Ovary (tissue), 9 donors: ENCODE measurements around the gene PPIL6. TPM values are rescaled to one million over a fixed set of nuclear protein-coding genes. Genes with fewer than 3 reads are reported as not detected.
"Not testable (repeated sequence)": the region's sequence is repeated elsewhere in the genome, so short reads cannot be mapped to it uniquely, and the experiment has no call there.

Experiments
- DNase-seq, 5 donors: peaks; one replicate each; pipeline ENCODE4 v3.0.0-alpha.2; 2019 to 2020
- H3K27ac ChIP-seq, 2 donors: fragments of 200-600 bp; one replicate each; pipeline versions ENCODE4 v1.5.1 to v1.8.0; 2019 to 2022
- H3K27me3 ChIP-seq: fragments of 200-600 bp; one replicate; pipeline ENCODE4 v1.8.0; 2022
- H3K36me3 ChIP-seq: fragments of 200-600 bp; sonication (generic); one replicate; pipeline ENCODE4 v1.5.1; 2019
- H3K4me1 ChIP-seq: one replicate; pipeline ENCODE4 v1.8.1; 2013; ENCODE audit warnings: mild to moderate bottlenecking, moderate library complexity; ENCODE audit not compliant: insufficient read depth
- H3K4me3 ChIP-seq: fragments of 200-600 bp; sonication (generic); one replicate; pipeline ENCODE4 v1.5.1; 2017
- H3K9me3 ChIP-seq, 2 donors: fragments of 200-600 bp in 1 of 2; sonication (generic) in 1 of 2; one replicate each; pipeline versions ENCODE4 v1.5.1 to v1.8.1; 2013 to 2019; ENCODE audit warnings: mild to moderate bottlenecking in 1 of 2, moderate library complexity in 1 of 2
- EP300 ChIP-seq: sonication (generic); formaldehyde crosslinking; IDR thresholded peaks from one replicate; pipeline ENCODE4 v1.6.1; 2017; ENCODE audit warnings: antibody characterized with exemption
- POLR2A ChIP-seq: fragments of 450-650 bp; IDR thresholded peaks from one replicate; pipeline ENCODE4 v1.6.1; 2017; ENCODE audit warnings: antibody characterized with exemption, mild to moderate bottlenecking, moderate library complexity
- WGBS, 3 donors: extraction: QIAGEN DNeasy Blood & Tissue Kit in 1 of 3; methylation state at CpG; one replicate each; pipeline versions ENCODE4 v1.1.5 to v1.1.7; 2013 to 2017; 5-methylcytosine and 5-hydroxymethylcytosine counted together
- intact Hi-C, 4 donors: fragments of 100-400 bp; cut with DNase I; formaldehyde crosslinking; loops; one replicate each; pipeline versions ENCODE4 v1.11.0 to v1.15.1; 2022 to 2023
- polyA plus RNA-seq, 2 donors: library from polyadenylated mRNA; stranded (reverse); fragments of 200-250 nt in 1 of 2; fragments of 350-450 nt in 1 of 2; fragmentation: Illumina TruSeq in 1 of 2; extraction: RNeasy Lipid Tissue Mini Kit (QIAGEN cat#74804) in 1 of 2; gene quantifications; one replicate each; pipeline ENCODE4 v1.2.3, GENCODE V29; 2013 to 2014
- total RNA-seq, 7 donors: library from RNA; depleted of rRNA in 2 of 7; stranded (reverse); fragments of >200 nt in 2 of 7; fragmentation: NEBNext Ultra II Directional in 3 of 7; extraction: Animal tissue kit (Norgen Biotek cat#: 25700) in 3 of 7; gene quantifications; one replicate each; pipeline versions ENCODE4 v1.1.0 to v1.2.4, GENCODE V29; 2016 to 2023
- TF ChIP-seq, protein P1 (sequence below), 3 donors: fragments of 450-650 bp in 2 of 3; fragments of 200-600 bp in 1 of 3; IDR thresholded peaks; one replicate each; pipeline versions ENCODE4 v1.5.1 to v1.8.0; 2016 to 2022; ENCODE audit warnings: antibody characterized with exemption in 3 of 3, mild to moderate bottlenecking in 1 of 3
- donor health status: DM: no; HTN: no; CAD: no; lungs with moderate emphysema.
- donor health status: DM: no; HTN: no; CAD: no.
- donor health status: Bipolar disorder and iron deficiency.
- donor health status: DM: yes; HTN: yes; CAD: no.
- donor health status: DM: no; HTN: no; CAD: no.
- donor health status: DM: yes; HTN: yes; CAD: no.

The PPIL6 gene
- total and polyA plus RNA-seq, 9 donors: 6.3 to 29.8 (median 10.9) TPM

DNA sequence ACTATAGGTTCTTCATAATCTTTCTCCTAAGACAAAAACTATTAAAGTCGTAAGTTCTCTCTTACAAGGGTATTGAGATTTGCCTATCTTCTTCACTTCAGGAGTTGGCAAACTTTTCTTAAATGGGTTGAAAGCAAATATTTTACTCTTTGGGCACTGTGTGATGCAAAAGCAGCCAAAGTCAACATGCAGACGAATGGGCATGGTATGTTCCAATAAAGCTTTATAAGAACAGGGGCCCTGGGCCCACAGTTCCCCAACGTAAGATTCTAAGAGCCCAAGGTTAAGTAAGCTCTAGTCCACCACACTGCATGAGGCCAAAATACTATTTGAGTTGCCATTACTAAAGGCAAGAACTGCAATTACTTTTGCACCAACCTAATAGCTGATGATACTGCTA, 69.6 kb downstream of the PPIL6 start:
- intact Hi-C loops: no loop called here
- WGBS, 3 donors: 26 to 47% (median 37%) methylated on average over 3 of the region's 3 CpGs
- Histone ChIP-seq H3K27ac (no peak overlapping the region), H3K36me3 (no peaks in the 10 kb centered on the region), H3K27me3 (no peaks in the 10 kb centered on the region), H3K9me3 (no peaks in the 10 kb centered on the region), H3K4me1 (peaks cover 3% of the 10 kb centered on the region), H3K4me3 (no peak overlapping the region)
- TF ChIP-seq, protein P1, sequence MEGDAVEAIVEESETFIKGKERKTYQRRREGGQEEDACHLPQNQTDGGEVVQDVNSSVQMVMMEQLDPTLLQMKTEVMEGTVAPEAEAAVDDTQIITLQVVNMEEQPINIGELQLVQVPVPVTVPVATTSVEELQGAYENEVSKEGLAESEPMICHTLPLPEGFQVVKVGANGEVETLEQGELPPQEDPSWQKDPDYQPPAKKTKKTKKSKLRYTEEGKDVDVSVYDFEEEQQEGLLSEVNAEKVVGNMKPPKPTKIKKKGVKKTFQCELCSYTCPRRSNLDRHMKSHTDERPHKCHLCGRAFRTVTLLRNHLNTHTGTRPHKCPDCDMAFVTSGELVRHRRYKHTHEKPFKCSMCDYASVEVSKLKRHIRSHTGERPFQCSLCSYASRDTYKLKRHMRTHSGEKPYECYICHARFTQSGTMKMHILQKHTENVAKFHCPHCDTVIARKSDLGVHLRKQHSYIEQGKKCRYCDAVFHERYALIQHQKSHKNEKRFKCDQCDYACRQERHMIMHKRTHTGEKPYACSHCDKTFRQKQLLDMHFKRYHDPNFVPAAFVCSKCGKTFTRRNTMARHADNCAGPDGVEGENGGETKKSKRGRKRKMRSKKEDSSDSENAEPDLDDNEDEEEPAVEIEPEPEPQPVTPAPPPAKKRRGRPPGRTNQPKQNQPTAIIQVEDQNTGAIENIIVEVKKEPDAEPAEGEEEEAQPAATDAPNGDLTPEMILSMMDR (IDR thresholded peaks at IDR 0.05): no peak
- no peak for TF ChIP-seq EP300
- no peak for TF ChIP-seq POLR2A
- DNase-seq: no peak

GRCh38 chr6:109370336-109370735, 70.1 kb downstream of the PPIL6 start:
- Histone ChIP-seq H3K4me3 (no peak overlapping the region), H3K36me3 (no peaks in the 10 kb centered on the region), H3K9me3 (no peaks in the 10 kb centered on the region), H3K27ac (no peak overlapping the region), H3K27me3 (no peaks in the 10 kb centered on the region), H3K4me1 (peaks cover 3% of the 10 kb centered on the region)
- TF ChIP-seq, protein P1 (IDR thresholded peaks at IDR 0.05): no peak
- TF ChIP-seq EP300 (no peak), POLR2A (no peak)
- 11 to 15% (median 13%) methylated on average over 1 of the region's 1 CpG for WGBS, 3 donors
- intact Hi-C loops: no loop called here
- DNase-seq: no peak

- H3K9me3 ChIP-seq: no peaks in the 10 kb centered on the region
- no peaks in the 10 kb centered on the region for H3K27me3 ChIP-seq
- 68 to 78% (median 69%) methylated on average over 4 of the region's 4 CpGs for WGBS, 3 donors
- H3K36me3 ChIP-seq: no peaks in the 10 kb centered on the region
- TF ChIP-seq POLR2A (no peak), EP300 (no peak)
- TF ChIP-seq, protein P1 (IDR thresholded peaks at IDR 0.05): no peak
- H3K4me3 ChIP-seq: no peak overlapping the region
- intact Hi-C loops: no loop called here
- no peak for DNase-seq
- no peak overlapping the region for H3K27ac ChIP-seq
- H3K4me1 ChIP-seq: peaks cover 3% of the 10 kb centered on the region
These were observed 70.7 kb downstream of the PPIL6 start for GRCh38 chr6:109369728-109370127.

- intact Hi-C loops, H3K36me3 ChIP-seq, H3K27ac ChIP-seq, DNase-seq, H3K27me3 ChIP-seq, H3K4me1 ChIP-seq, H3K4me3 ChIP-seq, H3K9me3 ChIP-seq: not testable (repeated sequence)
- 96 to 97% (median 96%) methylated on average over 5 of the region's 5 CpGs for WGBS, 3 donors
These were observed 75.9 kb downstream of the PPIL6 start for GRCh38 chr6:109364382-109365078.

DNA sequence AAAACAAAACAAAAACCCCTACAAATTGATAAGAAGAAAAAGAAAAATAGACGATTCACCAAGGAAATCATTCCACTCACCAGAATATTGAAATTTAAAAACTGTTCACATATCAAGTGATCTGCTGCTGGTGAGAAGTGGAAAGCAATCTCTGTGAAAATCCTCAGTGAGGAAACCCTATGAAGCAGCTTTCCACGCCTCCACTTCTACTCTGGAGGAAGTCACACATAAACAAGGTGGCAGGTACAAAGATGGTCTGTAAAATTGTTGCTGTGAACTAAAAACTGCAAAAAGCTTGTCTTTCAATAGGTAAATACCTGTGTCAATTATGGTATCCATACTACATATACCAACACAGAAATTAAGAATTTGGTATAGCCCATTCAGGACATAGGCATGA, 76.7 kb downstream of the PPIL6 start:
- intact Hi-C loops: no loop called here
- no peaks in the 10 kb centered on the region for H3K36me3 ChIP-seq
- H3K27me3 ChIP-seq: no peaks in the 10 kb centered on the region
- no peaks in the 10 kb centered on the region for H3K4me1 ChIP-seq
- no peak overlapping the region for H3K4me3 ChIP-seq
- no peak for DNase-seq
- H3K9me3 ChIP-seq: no peaks in the 10 kb centered on the region
- no peak overlapping the region for H3K27ac ChIP-seq
- TF ChIP-seq, protein P1 (IDR thresholded peaks at IDR 0.05): no peak
- no peak for TF ChIP-seq POLR2A
- no peak for TF ChIP-seq EP300
- WGBS, 3 donors: 78 to 91% (median 78%) methylated on average over 2 of the region's 2 CpGs
